Stomach smooth muscle (tissue), 2 donors: ENCODE data around the gene TRPM2.

Experiments used
- H3K27ac ChIP-seq: one replicate; pipeline ENCODE4 v1.7.0; 2013; ENCODE audit warnings: mild to moderate bottlenecking, low read length, inconsistent platforms
- H3K27me3 ChIP-seq, 2 donors: one replicate each; pipeline ENCODE4 v1.7.0; 2013; ENCODE audit warnings: low read length in 2 of 2; ENCODE audit not compliant: insufficient read depth in 2 of 2, control insufficient read depth in 1 of 2
- H3K36me3 ChIP-seq, 2 donors: one replicate each; pipeline ENCODE4 v1.7.0; 2013; ENCODE audit warnings: low read length in 2 of 2; ENCODE audit not compliant: control insufficient read depth in 2 of 2, insufficient read depth in 2 of 2
- H3K4me1 ChIP-seq: one replicate; pipeline ENCODE4 v1.7.0; 2013; ENCODE audit warnings: low read length; ENCODE audit not compliant: control insufficient read depth, insufficient read depth
- H3K4me3 ChIP-seq, 2 donors: one replicate each; pipeline ENCODE4 v1.7.0; 2013; ENCODE audit warnings: low read length in 2 of 2
- H3K9ac ChIP-seq, 2 donors: one replicate each; pipeline ENCODE4 v1.7.0; 2013; ENCODE audit warnings: low read length in 2 of 2, mild to moderate bottlenecking in 1 of 2
- H3K9me3 ChIP-seq, 2 donors: one replicate each; pipeline ENCODE4 v1.7.0; 2013; ENCODE audit warnings: low read length in 2 of 2; ENCODE audit not compliant: control insufficient read depth in 2 of 2
- donor health status: healthy.
- donor health status: Pancreatic carcinoma.

TRPM2 gene

GRCh38 chr21:44314561-44314960, 38.9 kb upstream of the TRPM2 start:
- Histone ChIP-seq H3K9me3 (no peaks in the 10 kb centered on the region), H3K9ac (no peak overlapping the region), H3K4me3 (no peak overlapping the region), H3K36me3 (peaks cover 15 to 54% of the 10 kb centered on the region in 2 donors), H3K27ac (no peak overlapping the region), H3K4me1 (no peaks in the 10 kb centered on the region), H3K27me3 (no peaks in the 10 kb centered on the region)

- Histone ChIP-seq H3K9ac (no peak overlapping the region), H3K27me3 (no peaks in the 10 kb centered on the region), H3K4me3 (no peak overlapping the region), H3K36me3 (peaks cover 14 to 51% of the 10 kb centered on the region in 2 donors), H3K4me1 (no peaks in the 10 kb centered on the region), H3K27ac (no peak overlapping the region), H3K9me3 (no peaks in the 10 kb centered on the region)
Observed at GRCh38 chr21:44315691-44316203, 37.7 kb upstream of the TRPM2 start.

GRCh38 chr21:44316277-44316900, 37.0 kb upstream of the TRPM2 start:
- no peak overlapping the region for H3K27ac ChIP-seq
- no peaks in the 10 kb centered on the region for H3K4me1 ChIP-seq
- H3K9ac ChIP-seq, result no peak overlapping the region
- H3K27me3 ChIP-seq, result no peaks in the 10 kb centered on the region
- no peak overlapping the region for H3K4me3 ChIP-seq
- H3K36me3 ChIP-seq, result peaks cover 8 to 45% of the 10 kb centered on the region in 2 donors
- no peaks in the 10 kb centered on the region for H3K9me3 ChIP-seq

- Histone ChIP-seq H3K36me3 (peaks cover 3 to 42% of the 10 kb centered on the region in 2 donors), H3K9ac (no peak overlapping the region), H3K4me3 (no peak overlapping the region), H3K4me1 (no peaks in the 10 kb centered on the region), H3K27me3 (no peaks in the 10 kb centered on the region), H3K9me3 (no peaks in the 10 kb centered on the region), H3K27ac (no peak overlapping the region)
Observed at GRCh38 chr21:44317241-44317782, 36.1 kb upstream of the TRPM2 start.

- no peaks in the 10 kb centered on the region for H3K9me3 ChIP-seq
- no peaks in the 10 kb centered on the region for H3K27me3 ChIP-seq
- H3K4me3 ChIP-seq, result no peak overlapping the region
- peaks cover 3 to 39% of the 10 kb centered on the region in 2 donors for H3K36me3 ChIP-seq
- no peak overlapping the region for H3K27ac ChIP-seq
- H3K4me1 ChIP-seq, result no peaks in the 10 kb centered on the region
- H3K9ac ChIP-seq, result no peak overlapping the region
Observed at GRCh38 chr21:44317871-44318270, 35.5 kb upstream of the TRPM2 start.

- Histone ChIP-seq H3K27ac (no peak overlapping the region), H3K27me3 (no peaks in the 10 kb centered on the region), H3K4me1 (no peaks in the 10 kb centered on the region), H3K9ac (no peak overlapping the region), H3K9me3 (no peaks in the 10 kb centered on the region), H3K4me3 (no peak overlapping the region), H3K36me3 (peaks cover 3 to 33% of the 10 kb centered on the region in 2 donors)
Observed at GRCh38 chr21:44318489-44319285, 34.7 kb upstream of the TRPM2 start.

GRCh38 chr21:44319407-44320065, 33.9 kb upstream of the TRPM2 start:
- peaks cover 3 to 33% of the 10 kb centered on the region in 2 donors for H3K36me3 ChIP-seq

GRCh38 chr21:44320847-44321246, 32.6 kb upstream of the TRPM2 start:
- Histone ChIP-seq H3K9me3 (no peaks in the 10 kb centered on the region), H3K36me3 (peaks cover 3 to 37% of the 10 kb centered on the region in 2 donors), H3K27ac (no peak overlapping the region), H3K9ac (no peak overlapping the region), H3K4me3 (no peak overlapping the region), H3K27me3 (no peaks in the 10 kb centered on the region), H3K4me1 (no peaks in the 10 kb centered on the region)

More at GRCh38 chr21:44319407-44320065, 33.9 kb upstream of the TRPM2 start:
- no peaks in the 10 kb centered on the region for H3K27me3 ChIP-seq
- H3K27ac ChIP-seq, result no peak overlapping the region
- H3K9ac ChIP-seq, result no peak overlapping the region
- H3K9me3 ChIP-seq, result no peaks in the 10 kb centered on the region
- H3K4me3 ChIP-seq, result no peak overlapping the region
- no peaks in the 10 kb centered on the region for H3K4me1 ChIP-seq

GRCh38 chr21:44321846-44322450, 31.5 kb upstream of the TRPM2 start:
- Histone ChIP-seq H3K36me3 (peaks cover 3 to 27% of the 10 kb centered on the region in 2 donors), H3K4me3 (no peak overlapping the region), H3K9ac (no peak overlapping the region), H3K27me3 (no peaks in the 10 kb centered on the region), H3K27ac (no peak overlapping the region), H3K9me3 (no peaks in the 10 kb centered on the region), H3K4me1 (no peaks in the 10 kb centered on the region)

- Histone ChIP-seq H3K27me3 (no peaks in the 10 kb centered on the region), H3K27ac (no peak overlapping the region), H3K4me3 (no peak overlapping the region), H3K9ac (no peak overlapping the region), H3K9me3 (no peaks in the 10 kb centered on the region), H3K36me3 (peaks cover 3 to 23% of the 10 kb centered on the region in 2 donors), H3K4me1 (no peaks in the 10 kb centered on the region)
Observed at GRCh38 chr21:44322621-44323325, 30.6 kb upstream of the TRPM2 start.
